Mucosa of descending colon (tissue), 3 donors: ENCODE data around the gene PLAC8. TPM values are rescaled to one million over a fixed set of nuclear protein-coding genes. Genes with fewer than 3 reads are reported as not detected.

Source experiments
- ATAC-seq: fragments of 200-7000 bp; cut with Tn5 transposase; one replicate; pipeline ENCODE4 v1.9.1; 2020; ENCODE audit warnings: mild to moderate bottlenecking, moderate library complexity
- DNase-seq, 3 donors: peaks; one replicate each; pipeline ENCODE4 v3.0.0-alpha.2; 2020
- H3K36me3 ChIP-seq: fragments of 200-600 bp; one replicate; pipeline ENCODE4 v1.8.0; 2021; ENCODE audit warnings: low read depth, mild to moderate bottlenecking
- H3K4me1 ChIP-seq: fragments of 200-600 bp; one replicate; pipeline ENCODE4 v1.8.0; 2021; ENCODE audit warnings: low read depth, mild to moderate bottlenecking
- H3K4me3 ChIP-seq: fragments of 200-600 bp; one replicate; pipeline ENCODE4 v1.8.0; 2021; ENCODE audit warnings: mild to moderate bottlenecking
- H3K9me3 ChIP-seq: fragments of 200-600 bp; one replicate; pipeline ENCODE4 v1.8.0; 2021; ENCODE audit warnings: mild to moderate bottlenecking
- CTCF ChIP-seq: fragments of 200-600 bp; IDR thresholded peaks from one replicate; pipeline ENCODE4 v1.8.0; 2022; ENCODE audit warnings: antibody characterized with exemption, mild to moderate bottlenecking
- intact Hi-C, 2 donors: fragments of 100-400 bp; cut with DNase I in 1 of 2; cut with micrococcal nuclease in 1 of 2; formaldehyde crosslinking; loops; one replicate each; pipeline versions ENCODE4 v1.11.0 to v1.11.1; 2022; cut with DNase I, micrococcal nuclease
- total RNA-seq, 3 donors: library from RNA; stranded (reverse); fragmentation: NEBNext Ultra II Directional in 2 of 3; extraction: Animal tissue kit (Norgen Biotek cat#: 25700) in 2 of 3; gene quantifications; one replicate each; pipeline versions ENCODE4 v1.2.1 to v1.2.4, GENCODE V29; 2021 to 2023
- donor health status: DM: no; HTN: no; CAD: no; lungs with moderate emphysema.
- donor health status: DM: no; HTN: no; CAD: no.
- donor health status: DM: no; HTN: yes; CAD: no.

Gene PLAC8
- total RNA-seq, 3 donors from 2014 or later = 539 to 1,034 (median 875) TPM

GRCh38 chr4:83108101-83108861, 6.2 kb downstream of the PLAC8 start:
- Histone ChIP-seq H3K4me1 (peaks cover 10% of the 10 kb centered on the region), H3K36me3 (peaks cover 2% of the 10 kb centered on the region), H3K9me3 (no peaks in the 10 kb centered on the region), H3K4me3 (no peak overlapping the region)
- intact Hi-C loops = no loop called here
- ATAC-seq = no peak
- TF ChIP-seq CTCF = no peak
- DNase-seq = no peak

- H3K4me3 ChIP-seq = no peak overlapping the region
- ATAC-seq = no peak
- H3K9me3 ChIP-seq = no peaks in the 10 kb centered on the region
- no peak for TF ChIP-seq CTCF
- peaks cover 9% of the 10 kb centered on the region for H3K4me1 ChIP-seq
- intact Hi-C loops = no loop called here
- peaks cover 2% of the 10 kb centered on the region for H3K36me3 ChIP-seq
- no peak for DNase-seq
Measured at GRCh38 chr4:83107631-83108030, 6.9 kb downstream of the PLAC8 start.

GRCh38 chr4:83104991-83105390, 9.5 kb downstream of the PLAC8 start:
- no peak for ATAC-seq
- Histone ChIP-seq H3K4me3 (no peak overlapping the region), H3K36me3 (peaks cover 2% of the 10 kb centered on the region), H3K4me1 (no peaks in the 10 kb centered on the region), H3K9me3 (no peaks in the 10 kb centered on the region)
- TF ChIP-seq CTCF = no peak
- intact Hi-C loops = no loop called here
- no peak for DNase-seq

GRCh38 chr4:83096397-83096796, 18.1 kb downstream of the PLAC8 start:
- DNase-seq = no peak
- ATAC-seq = no peak
- H3K9me3 ChIP-seq = no peaks in the 10 kb centered on the region

GRCh38 chr4:83093060-83093640, 21.4 kb downstream of the PLAC8 start:
- peak; percentile 37 for ATAC-seq
- no peak for TF ChIP-seq CTCF
- H3K36me3 ChIP-seq = no peaks in the 10 kb centered on the region

More at GRCh38 chr4:83096397-83096796, 18.1 kb downstream of the PLAC8 start:
- Histone ChIP-seq H3K4me1 (no peaks in the 10 kb centered on the region), H3K36me3 (no peaks in the 10 kb centered on the region), H3K4me3 (no peak overlapping the region)
- intact Hi-C loops = no loop called here
- no peak for TF ChIP-seq CTCF

More at GRCh38 chr4:83093060-83093640, 21.4 kb downstream of the PLAC8 start:
- H3K4me3 ChIP-seq = no peak overlapping the region
- no peaks in the 10 kb centered on the region for H3K9me3 ChIP-seq
- intact Hi-C loops = no loop called here
- H3K4me1 ChIP-seq = no peaks in the 10 kb centered on the region
- DNase-seq = no peak
